ENCODE measurements around the gene NUAK1. TPM values are rescaled to one million over a fixed set of nuclear protein-coding genes. Genes with fewer than 3 reads are reported as not detected.

The NUAK1 gene
- polyA plus RNA-seq, 1 donor from 2014 or later: 8.3 TPM

- H3K4me2 ChIP-seq (ENCODE audit: low read length): no peak overlapping the region
- TF ChIP-seq EP300 (conservative IDR thresholded peaks at IDR 0.05; ENCODE audit: poor library complexity, severe bottlenecking) (no peak), REST (IDR thresholded peaks at IDR 0.05; ENCODE audit: borderline replicate concordance) (no peak), MXI1 (conservative IDR thresholded peaks at IDR 0.05; ENCODE audit: poor library complexity, severe bottlenecking) (no peak), TAF1 (IDR thresholded peaks at IDR 0.05; ENCODE audit: low read depth) (no peak), POLR2AphosphoS5 (IDR thresholded peaks at IDR 0.05) (no peak), CTCF (IDR thresholded peaks at IDR 0.05; ENCODE audit: poor library complexity, severe bottlenecking) (no peak), RAD21 (conservative IDR thresholded peaks at IDR 0.05) (no peak), SMC3 (conservative IDR thresholded peaks at IDR 0.05; ENCODE audit: poor library complexity) (no peak), EZH2 (IDR thresholded peaks at IDR 0.05; ENCODE audit: borderline replicate concordance, insufficient read depth, low read length, poor library complexity, severe bottlenecking) (no peak)
- H3K36me3 ChIP-seq (ENCODE audit: insufficient read depth, low read length): no peaks in the 10 kb centered on the region
- no peaks in the 10 kb centered on the region for H3F3A ChIP-seq (ENCODE audit: insufficient read depth, low read length, poor library complexity, severe bottlenecking)
- no peak overlapping the region for H3K27ac ChIP-seq (ENCODE audit: low read length)
- H3K9me3 ChIP-seq (ENCODE audit: low read length): no peaks in the 10 kb centered on the region
- no peaks in the 10 kb centered on the region for H4K20me1 ChIP-seq (ENCODE audit: insufficient read depth)
- no peak overlapping the region for H3K9ac ChIP-seq (ENCODE audit: low read length)
- no peaks in the 10 kb centered on the region for H3K27me3 ChIP-seq (ENCODE audit: insufficient read depth, low read depth, low read length)
- H3K79me2 ChIP-seq (replicated peaks; ENCODE audit: insufficient read depth, low read length): no peaks in the 10 kb centered on the region
- H3K9me2 ChIP-seq (ENCODE audit: insufficient read depth, low read length): no peaks in the 10 kb centered on the region
- H2AFZ ChIP-seq (ENCODE audit: low read depth, low read length): no peak overlapping the region
- H3K4me3 ChIP-seq (ENCODE audit: low read length): no peak overlapping the region
Measured at GRCh38 chr12:106179086-106179485, 40.3 kb upstream of the NUAK1 start.

GRCh38 chr12:106178562-106178961 lies 39.8 kb upstream of the NUAK1 start:
- H3K36me3 ChIP-seq (ENCODE audit: insufficient read depth, low read length): no peaks in the 10 kb centered on the region
- no peaks in the 10 kb centered on the region for H3K27me3 ChIP-seq (ENCODE audit: insufficient read depth, low read depth, low read length)
- H3K4me2 ChIP-seq (ENCODE audit: low read length): no peak overlapping the region
- no peaks in the 10 kb centered on the region for H3K79me2 ChIP-seq (replicated peaks; ENCODE audit: insufficient read depth, low read length)
- H4K20me1 ChIP-seq (ENCODE audit: insufficient read depth): no peaks in the 10 kb centered on the region
- no peak overlapping the region for H3K9ac ChIP-seq (ENCODE audit: low read length)
- H2AFZ ChIP-seq (ENCODE audit: low read depth, low read length): no peak overlapping the region
- H3F3A ChIP-seq (ENCODE audit: insufficient read depth, low read length, poor library complexity, severe bottlenecking): no peaks in the 10 kb centered on the region
- no peak overlapping the region for H3K4me3 ChIP-seq (ENCODE audit: low read length)
- no peak for TF ChIP-seq MXI1 (conservative IDR thresholded peaks at IDR 0.05; ENCODE audit: poor library complexity, severe bottlenecking)
- no peak for TF ChIP-seq EP300 (conservative IDR thresholded peaks at IDR 0.05; ENCODE audit: poor library complexity, severe bottlenecking)
- no peak for TF ChIP-seq CTCF (IDR thresholded peaks at IDR 0.05; ENCODE audit: poor library complexity, severe bottlenecking)
- TF ChIP-seq RAD21 (conservative IDR thresholded peaks at IDR 0.05): no peak
- no peak for TF ChIP-seq TAF1 (IDR thresholded peaks at IDR 0.05; ENCODE audit: low read depth)
- TF ChIP-seq POLR2AphosphoS5 (IDR thresholded peaks at IDR 0.05): no peak
- no peak overlapping the region for H3K27ac ChIP-seq (ENCODE audit: low read length)
- no peaks in the 10 kb centered on the region for H3K9me3 ChIP-seq (ENCODE audit: low read length)
- no peaks in the 10 kb centered on the region for H3K9me2 ChIP-seq (ENCODE audit: insufficient read depth, low read length)
